Right kidney (tissue), 9 donors: ENCODE results near the gene OARD1.
"Not testable (repeated sequence)": the region's sequence is repeated elsewhere in the genome, so short reads cannot be mapped to it uniquely, and the experiment has no call there.

ENCODE experiments used
- DNase-seq: peaks from one replicate; pipeline ENCODE4 v3.0.0-alpha.2; 2016
- long read RNA-seq, 8 donors: transcript quantifications; one replicate each; lab custom pipeline, GENCODE V29; 2026

Gene OARD1
- long read RNA-seq, donor 1, transcript OARD1-210 (6 exons, 3,330 nt) = major isoform, 12 of 47 reads
- long read RNA-seq, donor 1, transcript OARD1-202 (6 exons, 1,337 nt) = minor isoform, 7 of 47 reads
- long read RNA-seq, donor 1, partial matches to known transcripts = 15 of 47 reads
- long read RNA-seq, donor 1, other reads (novel, unspliced or antisense) = 0 of 47 reads
- long read RNA-seq, donor 2, transcript OARD1-210 (6 exons, 3,330 nt) = major isoform, 6 of 38 reads
- long read RNA-seq, donor 2, partial matches to known transcripts = 24 of 38 reads
- long read RNA-seq, donor 2, other reads (novel, unspliced or antisense) = 0 of 38 reads
- long read RNA-seq, donor 3, transcript OARD1-210 (6 exons, 3,330 nt) = major isoform, 5 of 7 reads
- long read RNA-seq, donor 3, partial matches to known transcripts = 0 of 7 reads
- long read RNA-seq, donor 3, other reads (novel, unspliced or antisense) = 0 of 7 reads
- long read RNA-seq, donor 4, transcript OARD1-210 (6 exons, 3,330 nt) = minor isoform, 5 of 38 reads
- long read RNA-seq, donor 4, transcript OARD1-202 (6 exons, 1,337 nt) = major isoform, 7 of 38 reads
- long read RNA-seq, donor 4, partial matches to known transcripts = 18 of 38 reads
- long read RNA-seq, donor 4, other reads (novel, unspliced or antisense) = 0 of 38 reads
- long read RNA-seq, donor 5, transcript OARD1-210 (6 exons, 3,330 nt) = major isoform, 8 of 23 reads
- long read RNA-seq, donor 5, transcript OARD1-202 (6 exons, 1,337 nt) = minor isoform, 6 of 23 reads
- long read RNA-seq, donor 5, partial matches to known transcripts = 0 of 23 reads
- long read RNA-seq, donor 5, other reads (novel, unspliced or antisense) = 0 of 23 reads
- long read RNA-seq, donor 6, partial matches to known transcripts = 14 of 30 reads
- long read RNA-seq, donor 6, other reads (novel, unspliced or antisense) = 5 of 30 reads
- long read RNA-seq, donor 7, partial matches to known transcripts = 7 of 23 reads
- long read RNA-seq, donor 7, other reads (novel, unspliced or antisense) = 0 of 23 reads
- long read RNA-seq, donor 8, transcript OARD1-210 (6 exons, 3,330 nt) = major isoform, 7 of 31 reads
- long read RNA-seq, donor 8, partial matches to known transcripts = 9 of 31 reads
- long read RNA-seq, donor 8, other reads (novel, unspliced or antisense) = 5 of 31 reads

DNA sequence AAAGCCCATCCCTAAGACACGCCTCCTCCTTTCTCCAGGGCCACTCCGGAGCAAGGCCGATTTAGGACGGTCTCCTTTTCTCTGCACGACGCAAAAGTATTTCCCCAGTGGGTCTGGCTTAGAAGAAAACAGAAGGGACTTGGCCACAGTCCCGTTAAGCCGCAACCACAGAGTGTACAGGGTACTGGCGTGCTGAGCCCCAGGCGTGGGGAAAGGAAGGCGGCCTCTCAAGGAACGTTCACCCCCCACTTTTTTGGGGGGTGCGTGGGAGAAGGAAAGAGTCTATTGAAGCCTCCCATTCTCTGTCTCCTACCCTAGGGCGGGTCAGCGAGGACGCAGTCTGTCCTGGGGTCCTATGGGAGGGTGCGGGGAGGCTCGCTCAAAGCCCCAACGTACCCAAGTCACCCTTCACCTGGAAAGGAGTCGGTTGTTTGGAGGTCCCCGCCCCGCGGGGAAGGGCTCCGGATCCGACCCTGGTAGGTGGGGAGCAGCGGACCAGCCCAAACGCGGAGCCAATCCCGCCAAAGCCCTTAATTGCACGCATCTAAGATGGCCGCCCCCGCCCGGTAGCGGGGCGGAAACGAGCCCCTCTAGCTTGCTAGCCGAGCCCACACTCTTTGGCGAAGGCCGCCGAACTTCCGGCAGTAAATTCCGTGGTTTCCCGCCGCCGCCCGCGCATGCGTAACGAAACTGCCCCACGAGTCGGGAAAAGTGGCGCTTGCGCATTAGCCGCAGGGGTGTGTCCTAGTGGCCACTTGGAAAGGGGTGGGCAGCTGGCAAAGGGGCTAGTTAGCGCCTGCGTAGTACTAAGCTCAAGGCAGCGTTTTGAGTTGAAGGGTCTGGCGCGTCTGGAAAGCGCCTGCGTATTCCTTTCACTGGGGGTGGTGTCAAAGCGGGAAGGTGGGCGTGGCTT is at the start of gene OARD1:
Gene OARD1 (minus strand): TSS at position 434 of the 913 bp plus-strand sequence. CDS start 722 bp downstream, outside the sequence.
- DNase-seq = peak; percentile 97

DNA sequence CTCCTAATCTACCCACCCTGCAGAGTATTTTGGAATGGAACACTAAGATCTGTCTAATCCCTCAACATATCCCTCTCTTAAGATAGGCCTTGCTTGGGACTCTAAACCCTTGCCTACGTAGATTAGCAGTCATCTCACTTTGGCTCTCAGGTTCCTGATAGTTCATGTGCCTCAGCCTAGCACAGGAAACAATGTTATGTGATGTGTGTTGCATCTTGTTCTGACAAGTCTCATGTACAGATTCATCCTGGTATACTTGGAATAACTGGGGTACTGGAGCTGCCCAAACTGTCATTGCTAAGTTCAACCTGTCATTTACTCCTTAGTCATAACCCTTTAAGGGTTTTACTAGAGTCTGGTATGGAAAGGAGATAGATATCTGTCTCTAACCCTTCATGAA is 47.9 kb upstream of the OARD1 start:
- DNase-seq = no peak

DNA sequence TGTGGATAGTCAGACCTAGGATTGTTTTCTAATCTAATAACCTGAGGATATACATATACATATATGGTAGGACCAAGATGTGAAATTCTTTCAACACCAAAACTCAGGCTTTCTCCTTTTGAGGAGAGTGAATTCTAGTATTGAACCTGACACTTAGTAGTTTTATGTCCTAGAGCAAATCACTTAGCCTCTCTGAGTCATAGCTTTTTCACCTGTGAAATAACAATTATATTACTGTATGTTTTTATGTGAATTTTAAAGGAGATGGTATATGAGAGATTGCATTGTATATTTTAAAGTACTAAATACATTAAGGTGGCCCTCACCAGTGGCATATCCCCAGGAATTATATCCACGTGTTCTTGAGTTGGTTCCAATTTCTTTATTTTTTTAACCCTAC is 47.4 kb upstream of the OARD1 start:
- no peak for DNase-seq

GRCh38 chr6:41115027-41115426 is 42.9 kb upstream of the OARD1 start:
- not testable (repeated sequence) for DNase-seq

DNA sequence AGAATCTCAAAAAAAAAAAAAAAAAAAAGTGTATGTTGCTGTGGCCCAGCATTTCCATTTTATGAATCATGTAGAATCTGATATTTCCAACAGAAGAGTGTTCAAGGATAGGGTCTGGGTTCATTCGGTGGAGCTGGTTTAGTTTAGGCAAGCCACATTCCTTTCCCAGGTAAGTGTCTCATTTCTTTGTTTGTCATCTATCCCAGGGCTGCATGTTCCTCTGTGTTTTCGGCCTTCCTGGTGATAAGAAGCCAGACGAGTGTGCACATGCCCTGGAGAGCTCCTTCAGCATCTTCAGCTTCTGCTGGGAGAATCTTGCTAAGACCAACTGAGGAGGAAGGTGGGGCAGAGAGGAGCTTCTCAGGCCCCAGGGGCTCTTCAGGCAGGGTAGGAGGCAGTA is 38.9 kb upstream of the OARD1 start:
- DNase-seq = no peak

DNA sequence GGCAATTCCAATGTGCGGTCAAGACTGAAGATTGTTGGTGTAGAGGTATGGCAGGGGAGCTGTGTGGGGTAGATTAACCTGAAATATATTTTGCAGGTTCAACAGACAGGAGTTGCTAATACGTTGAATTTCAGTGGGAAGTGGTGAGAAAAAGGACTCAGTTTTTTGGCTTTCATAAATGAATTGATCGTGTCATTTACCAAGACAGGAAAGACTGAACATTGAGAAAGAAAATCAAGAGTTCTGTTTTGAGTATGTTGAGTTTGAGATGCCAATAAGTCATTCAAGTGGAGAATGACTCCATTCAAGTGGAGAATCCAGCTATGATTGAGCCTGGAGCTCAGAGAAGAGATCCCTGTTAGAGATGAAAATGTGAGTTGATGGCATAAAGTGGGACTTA is 31.7 kb upstream of the OARD1 start:
- no peak for DNase-seq

DNA sequence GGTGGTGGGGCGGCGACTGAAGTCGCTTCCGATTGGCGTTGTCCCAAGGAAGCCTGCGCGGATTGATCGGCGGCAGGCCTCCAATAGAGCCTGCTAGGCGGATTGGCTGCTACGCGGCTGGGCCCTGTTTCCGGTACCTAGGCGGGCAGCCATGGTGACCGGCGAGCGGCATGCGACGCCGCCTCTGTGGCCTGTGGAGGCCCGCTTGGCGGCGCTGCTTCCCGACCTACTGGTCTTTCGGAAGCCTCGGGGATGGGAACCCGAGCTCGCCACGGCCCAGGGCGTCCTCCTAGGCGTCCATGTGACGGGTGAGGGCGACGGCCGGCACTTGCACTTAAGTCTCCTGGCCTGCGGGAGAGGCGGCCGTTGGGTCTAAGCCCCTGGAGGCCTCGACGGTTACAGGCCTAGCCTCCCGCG is 28.7 kb upstream of the OARD1 start:
- no peak for DNase-seq

DNA sequence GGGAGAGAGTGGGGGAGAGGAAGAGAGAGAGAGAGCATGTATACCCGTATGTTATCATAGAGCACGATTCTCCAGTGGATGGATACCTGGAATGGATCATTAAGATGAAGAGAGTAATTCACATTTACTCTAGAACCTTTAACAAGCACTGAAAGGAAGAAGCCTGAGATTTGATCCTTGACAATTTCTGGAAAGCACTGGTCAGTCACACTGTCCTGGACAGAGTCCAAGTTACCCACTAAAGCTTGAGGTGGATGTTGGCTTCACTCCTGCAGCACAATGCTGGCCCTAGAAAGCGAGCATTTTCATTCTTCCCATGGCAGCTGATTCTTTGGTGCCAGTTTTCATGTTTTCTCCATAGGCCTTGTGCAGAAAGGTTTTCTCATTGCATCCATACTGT is 26.2 kb upstream of the OARD1 start:
- DNase-seq = no peak

GRCh38 chr6:41097467-41098090 is 25.4 kb upstream of the OARD1 start:
- no peak for DNase-seq

DNA sequence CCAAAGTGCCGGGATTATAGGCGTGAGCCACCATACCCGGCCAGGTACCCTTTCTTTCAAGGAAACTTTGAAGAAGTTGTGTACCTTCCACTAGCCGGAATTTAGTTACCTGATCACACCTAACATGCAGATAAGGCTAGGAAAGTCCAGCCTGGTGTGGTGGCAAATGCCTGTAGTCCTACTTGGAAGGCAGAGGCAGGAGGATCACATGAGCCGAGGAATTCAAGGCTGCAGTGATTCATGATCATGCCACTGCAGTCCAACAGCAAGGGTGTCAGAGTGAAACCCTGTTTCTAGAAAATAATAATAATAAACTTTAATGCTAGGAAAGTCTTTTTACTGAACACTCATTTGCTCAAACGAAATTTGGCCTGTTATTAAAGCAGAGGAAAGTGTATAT is 21.6 kb upstream of the OARD1 start:
- DNase-seq = no peak

- no peak for DNase-seq
Observed at GRCh38 chr6:41092421-41093140, 20.4 kb upstream of the OARD1 start.

DNA sequence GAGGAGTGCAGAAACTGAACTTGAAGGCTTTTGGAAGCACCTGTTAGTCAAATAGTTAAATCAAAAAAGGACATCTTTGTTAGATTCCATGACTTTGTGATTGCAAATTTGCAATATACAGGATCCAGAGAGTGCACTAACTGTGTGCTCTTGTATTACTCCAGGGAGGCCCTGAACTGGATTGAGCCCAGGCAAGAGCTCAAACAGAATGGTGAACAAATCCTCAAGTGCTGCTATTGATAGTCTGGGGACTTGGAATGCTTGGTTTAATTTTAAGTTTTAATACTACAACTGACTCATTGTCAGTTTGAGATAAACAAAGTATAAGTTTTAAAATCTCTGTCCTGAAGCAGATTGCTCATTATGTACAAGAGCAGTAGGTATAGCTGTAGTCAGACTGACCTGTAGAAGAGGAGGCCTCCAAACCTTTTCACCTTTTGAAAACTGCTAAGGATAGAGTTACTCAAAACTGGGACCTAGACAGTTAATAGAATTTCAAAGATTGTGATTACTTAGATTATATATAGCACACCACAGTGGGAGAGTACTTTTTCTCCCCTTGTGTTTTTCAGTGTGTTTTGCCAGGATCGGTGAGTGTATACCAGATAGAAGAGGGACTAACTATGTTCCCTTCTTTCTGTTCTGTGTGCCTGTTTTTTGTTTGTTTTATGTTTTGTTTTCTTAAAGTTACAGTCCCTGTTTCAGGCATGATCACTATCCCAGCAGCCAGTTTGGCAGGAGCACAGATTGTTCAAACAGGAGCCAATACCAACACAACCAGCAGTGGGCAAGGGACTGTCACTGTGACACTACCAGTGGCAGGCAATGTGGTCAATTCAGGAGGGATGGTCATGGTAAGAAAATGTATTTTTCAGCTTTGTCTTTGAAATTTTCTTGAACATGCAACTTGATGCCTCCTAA is 18.9 kb upstream of the OARD1 start:
- DNase-seq = no peak

DNA sequence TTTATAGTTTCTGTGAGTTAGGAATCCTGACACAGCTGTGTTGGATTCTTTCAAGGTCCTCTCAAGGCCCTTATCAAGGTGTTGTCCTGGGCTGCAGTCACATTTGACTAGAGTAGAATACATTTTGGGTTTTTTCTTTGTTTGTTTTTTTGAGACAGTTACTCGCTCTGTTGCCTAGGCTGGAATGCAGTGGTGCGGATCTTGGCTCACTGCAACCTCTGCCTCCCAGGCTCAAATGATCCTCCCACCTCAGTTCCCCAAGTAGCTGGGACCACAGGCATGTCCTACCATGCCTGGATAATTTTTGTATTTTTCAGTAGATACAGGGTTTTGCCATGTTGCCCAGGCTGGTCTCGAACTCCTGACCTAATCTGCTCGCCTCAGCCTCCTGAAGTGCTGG is 16.3 kb upstream of the OARD1 start:
- peak; percentile 25 for DNase-seq

- no peak for DNase-seq
Observed at GRCh38 chr6:41085182-41085581, 13.0 kb upstream of the OARD1 start.

DNA sequence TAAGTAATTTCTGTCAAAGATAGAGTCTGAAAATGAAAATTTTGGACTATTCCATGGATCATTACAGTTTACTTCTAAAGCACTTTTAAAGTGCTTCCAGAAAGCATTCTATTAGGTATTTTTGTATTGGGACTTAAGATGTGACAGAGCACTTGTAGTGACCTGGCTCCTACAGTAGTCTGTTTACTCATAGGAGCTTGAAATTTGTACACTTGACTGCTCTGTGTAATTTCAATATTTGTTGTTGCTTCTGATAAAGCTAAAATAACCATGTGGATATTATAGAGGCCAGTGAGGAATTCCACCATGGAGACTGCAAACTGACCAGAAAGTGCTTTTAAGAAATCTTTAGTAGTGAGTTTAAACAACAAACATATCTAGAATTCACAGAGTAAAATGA is 10.9 kb upstream of the OARD1 start:
- DNase-seq = no peak

DNA sequence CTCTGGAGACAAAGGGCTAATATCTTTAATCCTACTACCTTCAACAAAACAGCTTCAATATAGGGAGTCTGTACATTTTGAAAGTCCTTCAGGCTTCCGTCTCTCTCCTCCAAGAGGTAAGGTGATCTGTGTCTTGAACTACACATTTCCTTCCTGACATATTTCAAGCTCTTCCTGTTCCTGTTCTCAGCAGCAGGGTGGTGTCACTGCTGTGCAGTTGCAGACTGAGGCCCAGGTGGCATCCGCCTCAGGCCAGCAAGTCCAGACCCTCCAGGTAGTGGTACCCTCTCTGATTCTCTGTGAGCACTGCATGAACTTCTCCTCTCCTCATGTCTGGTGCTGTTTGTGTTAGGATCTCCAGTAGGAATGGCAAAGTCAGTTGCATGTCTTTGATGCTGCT is 8.5 kb upstream of the OARD1 start:
- DNase-seq = no peak

DNA sequence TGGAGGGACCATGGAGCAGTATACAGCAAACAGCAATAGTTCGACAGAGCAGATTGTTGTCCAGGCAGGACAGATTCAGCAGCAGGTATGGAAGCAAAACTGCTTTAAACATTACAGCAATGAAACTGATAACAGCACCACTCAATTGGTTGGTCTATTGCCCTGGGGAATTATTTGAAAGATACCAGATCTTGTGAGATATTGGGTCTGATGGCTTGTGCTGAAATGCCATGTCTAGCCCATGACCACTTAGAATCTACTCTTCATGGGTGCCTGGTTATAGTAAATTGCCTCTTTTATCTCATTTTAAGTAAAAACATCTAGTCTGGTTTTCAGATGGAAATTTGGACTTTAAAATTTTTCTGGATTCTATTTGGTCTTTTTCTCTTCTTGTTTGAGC is 6.9 kb upstream of the OARD1 start:
- DNase-seq = no peak

DNA sequence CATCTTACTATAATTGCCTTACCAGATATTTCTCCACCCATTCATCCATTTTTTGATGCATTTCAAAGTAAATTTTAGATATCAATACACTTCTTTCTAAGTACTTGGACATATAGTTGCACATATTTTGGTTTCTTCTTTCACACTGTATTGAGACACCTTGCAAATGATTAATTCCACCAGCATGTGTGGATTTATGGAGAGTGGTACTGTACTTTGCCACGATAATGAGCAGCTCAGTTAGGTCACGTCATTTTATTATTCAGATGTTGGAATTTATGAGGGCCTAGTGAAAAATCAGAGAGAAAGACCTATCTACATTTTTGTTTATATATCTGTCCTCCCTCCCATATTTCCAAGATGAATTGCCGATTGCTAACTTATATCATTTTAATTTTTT is 5.9 kb upstream of the OARD1 start:
- DNase-seq = no peak

DNA sequence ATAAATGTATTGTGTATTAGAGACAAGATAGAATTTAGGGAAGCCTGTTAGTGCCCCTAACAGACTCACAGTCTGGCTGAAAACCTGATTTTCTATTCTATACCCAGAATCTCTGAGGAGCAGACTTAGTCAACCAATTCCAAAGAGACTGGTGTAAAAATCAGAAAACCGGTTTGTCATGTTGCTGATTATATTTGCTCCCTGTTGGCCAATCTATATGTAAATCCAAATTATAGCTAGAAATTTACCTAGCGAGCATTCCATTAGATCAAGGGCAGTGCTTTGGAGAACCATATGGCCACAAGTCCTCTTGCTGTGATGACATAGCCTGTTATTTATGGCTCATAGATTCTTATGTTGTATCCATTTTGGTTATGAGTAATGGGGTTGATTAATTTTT is 5.4 kb upstream of the OARD1 start:
- DNase-seq = no peak
